Ishikawa (cell line): ENCODE results near the gene KRT39.

ENCODE experiments used
- CEBPB ChIP-seq: IDR thresholded peaks from 2 replicates; pipeline ENCODE4 v1.6.1; 2012
- CREB1 ChIP-seq: IDR thresholded peaks from 2 replicates; pipeline ENCODE4 v1.6.1; 2012; ENCODE audit warnings: low read depth
- EGR1 ChIP-seq: IDR thresholded peaks from 2 replicates; pipeline ENCODE4 v1.6.1; 2012
- EP300 ChIP-seq: IDR thresholded peaks from 2 replicates; pipeline ENCODE4 v1.6.1; 2012; ENCODE audit warnings: borderline replicate concordance
- RAD21 ChIP-seq: IDR thresholded peaks from 2 replicates; pipeline ENCODE4 v1.6.1; 2012; ENCODE audit warnings: low read depth
- REST ChIP-seq: IDR thresholded peaks from 2 replicates; pipeline ENCODE4 v1.6.1; 2012; ENCODE audit warnings: low read depth, mild to moderate bottlenecking
- TAF1 ChIP-seq: IDR thresholded peaks from 2 replicates; pipeline ENCODE4 v1.6.1; 2012; ENCODE audit warnings: low read depth, mild to moderate bottlenecking
- TCF12 ChIP-seq: IDR thresholded peaks from 2 replicates; pipeline ENCODE4 v1.6.1; 2012; ENCODE audit warnings: low read depth
- TEAD4 ChIP-seq: IDR thresholded peaks from 2 replicates; pipeline ENCODE4 v1.6.1; 2012
- YY1 ChIP-seq: IDR thresholded peaks from 2 replicates; pipeline ENCODE4 v1.6.1; 2012; ENCODE audit warnings: low read depth
- ZBTB7A ChIP-seq: IDR thresholded peaks from 2 replicates; pipeline ENCODE4 v1.6.1; 2012; ENCODE audit warnings: low read depth

DNA sequence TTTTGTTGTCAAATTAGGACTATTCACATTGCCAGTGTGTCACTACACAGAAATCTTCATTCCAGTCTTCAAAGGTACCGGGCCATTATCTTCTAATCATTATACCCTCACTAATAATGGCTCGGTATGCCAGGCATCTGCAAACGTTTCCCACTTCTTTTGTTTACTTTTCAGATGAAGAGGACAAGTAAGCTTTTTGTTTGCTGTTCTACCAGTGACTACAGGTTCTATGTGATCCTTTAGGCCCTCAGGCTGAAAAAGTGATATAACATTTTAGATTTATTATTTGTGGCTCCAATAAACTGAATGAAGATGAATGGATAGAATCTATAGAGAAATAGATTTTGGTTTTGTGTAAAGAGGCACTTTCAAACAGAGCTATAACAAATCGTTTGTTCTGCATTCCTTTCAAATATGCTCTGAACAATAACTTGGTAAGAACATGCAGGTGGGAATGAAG is 42.6 kb upstream of the KRT39 start:
- no peak for TF ChIP-seq TAF1
- TF ChIP-seq EP300 = no peak
- no peak for TF ChIP-seq YY1
- no peak for TF ChIP-seq EGR1
- no peak for TF ChIP-seq TCF12
- TF ChIP-seq CEBPB = no peak
- TF ChIP-seq CREB1 = no peak
- TF ChIP-seq ZBTB7A = no peak
- no peak for TF ChIP-seq RAD21
- no peak for TF ChIP-seq REST
- no peak for TF ChIP-seq TEAD4
